Fibroblast of villous mesenchyme (primary cell): Measurements from ENCODE around the gene FAF1. TPM values are rescaled to one million over a fixed set of nuclear protein-coding genes. Genes with fewer than 3 reads are reported as not detected.
A peak's percentile ranks its signal among the peaks of the same experiment; 100 is the strongest.

ENCODE experiments used
- DNase-seq: peaks from one replicate; pipeline ENCODE4 v3.0.0-alpha.2; 2010; ENCODE audit warnings: low read depth
- H3K4me3 ChIP-seq: 2 replicates; pipeline ENCODE4 v1.5.1; 2011; ENCODE audit warnings: low read depth, mild to moderate bottlenecking, low read length
- CTCF ChIP-seq: IDR thresholded peaks from 2 replicates; pipeline ENCODE4 v1.5.1; 2012; ENCODE audit warnings: low read depth, mild to moderate bottlenecking, low read length; ENCODE audit not compliant: insufficient read depth
- total RNA-seq: library from RNA; depleted of rRNA; stranded (reverse); fragments of >200 nt; gene quantifications from 2 replicates; pipeline ENCODE4 v1.2.3, GENCODE V29; 2012

Gene FAF1
- total RNA-seq, 1 donor: 55.7 TPM

DNA sequence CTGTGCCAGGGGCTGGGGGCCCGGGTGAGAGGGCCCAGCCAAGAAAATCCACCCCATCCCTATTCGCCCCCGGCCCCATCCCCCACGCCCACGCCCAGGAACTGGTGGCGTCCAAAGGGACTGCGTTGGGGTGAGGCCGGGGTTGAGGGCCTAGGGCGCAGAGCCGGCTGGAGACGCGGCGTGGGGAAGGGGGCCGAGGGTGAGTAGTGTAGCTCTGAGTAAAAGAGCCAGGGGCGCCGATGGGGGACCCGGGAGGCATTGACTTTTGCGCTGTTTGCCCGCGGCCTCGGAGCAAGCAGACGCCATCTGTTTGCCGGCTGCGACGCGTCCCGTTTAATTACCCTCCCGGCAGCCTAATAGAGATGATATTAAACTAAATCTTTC, 533.4 kb downstream of the FAF1 start:
- DNase-seq: no peak
- no peak for TF ChIP-seq CTCF
- no peak overlapping the region for H3K4me3 ChIP-seq

GRCh38 chr1:50426108-50426700, 533.9 kb downstream of the FAF1 start:
- TF ChIP-seq CTCF: no peak
- DNase-seq: no peak
- H3K4me3 ChIP-seq: no peak overlapping the region

GRCh38 chr1:50425376-50426107, 534.5 kb downstream of the FAF1 start:
- H3K4me3 ChIP-seq: no peak overlapping the region
- no peak for DNase-seq
- no peak for TF ChIP-seq CTCF

GRCh38 chr1:50424884-50425375, 535.1 kb downstream of the FAF1 start:
- no peak for TF ChIP-seq CTCF
- H3K4me3 ChIP-seq: no peak overlapping the region
- DNase-seq: no peak

- no peak for DNase-seq
- no peak for TF ChIP-seq CTCF
Observed at GRCh38 chr1:50424045-50424883, 535.8 kb downstream of the FAF1 start.

GRCh38 chr1:50423670-50424000, 536.4 kb downstream of the FAF1 start:
- peak; percentile 19 for DNase-seq
- peak overlapping the region; percentile 41 for H3K4me3 ChIP-seq
- TF ChIP-seq CTCF: no peak

More at GRCh38 chr1:50424045-50424883, 535.8 kb downstream of the FAF1 start:
- peak overlapping the region; percentile 41 for H3K4me3 ChIP-seq
